ENCODE data around the gene GRB14.
A peak's percentile ranks its signal among the peaks of the same experiment; 100 is the strongest.
"Not testable (repeated sequence)": the region's sequence is repeated elsewhere in the genome, so short reads cannot be mapped to it uniquely, and the experiment has no call there.

The GRB14 gene

DNA sequence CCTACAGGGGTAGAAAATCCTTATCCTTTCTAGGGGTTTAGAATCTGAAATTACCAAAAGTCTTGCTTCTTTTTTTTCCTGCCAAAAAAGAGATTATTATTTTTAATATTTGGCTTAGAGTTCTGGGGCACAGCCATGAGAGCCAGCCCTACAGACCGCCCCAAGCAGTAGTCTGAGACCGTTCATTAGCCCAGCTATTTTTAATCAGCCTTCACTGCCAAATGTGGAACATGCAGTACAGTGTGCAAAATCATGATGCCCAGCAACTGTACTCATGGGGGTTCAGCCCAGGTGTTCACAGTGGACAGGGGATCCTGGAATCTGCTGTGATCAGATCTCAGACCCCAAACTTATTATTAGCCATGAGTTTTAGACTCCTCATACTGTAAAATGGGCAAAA lies 60.4 kb downstream of the GRB14 start:
- no peak for DNase-seq (ENCODE audit: insufficient read length, low spot score)
- FAIRE-seq = no peak

DNA sequence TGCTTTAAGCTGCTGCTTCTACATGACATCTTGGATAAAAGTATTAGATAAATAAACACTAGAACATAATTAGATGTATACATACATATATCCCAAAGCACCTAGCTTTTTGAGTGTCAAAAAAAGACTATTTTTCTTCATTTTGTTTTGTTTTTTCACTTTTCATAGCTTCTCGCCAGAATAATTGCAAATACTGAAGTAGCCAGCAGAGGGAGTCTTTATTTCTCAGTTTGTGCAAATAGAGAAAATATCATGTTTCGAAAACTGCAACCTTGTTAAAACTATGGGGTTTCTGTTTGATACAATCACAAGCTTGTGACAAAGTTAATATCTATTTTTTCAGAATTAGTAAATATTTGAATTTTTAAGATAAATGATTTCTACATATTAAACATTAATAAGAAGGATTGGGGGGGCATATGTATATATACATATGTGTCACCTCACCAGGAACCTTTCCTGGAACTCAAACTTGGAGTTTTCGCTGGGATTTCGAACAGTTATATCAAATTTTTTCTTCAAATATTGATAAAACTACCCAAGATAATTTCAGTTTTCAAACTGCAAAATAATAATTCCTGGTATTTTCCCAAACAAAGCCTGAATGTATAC lies 61.0 kb downstream of the GRB14 start:
- no peak for FAIRE-seq
- DNase-seq (ENCODE audit: insufficient read length, low spot score) = peak; percentile 11

DNA sequence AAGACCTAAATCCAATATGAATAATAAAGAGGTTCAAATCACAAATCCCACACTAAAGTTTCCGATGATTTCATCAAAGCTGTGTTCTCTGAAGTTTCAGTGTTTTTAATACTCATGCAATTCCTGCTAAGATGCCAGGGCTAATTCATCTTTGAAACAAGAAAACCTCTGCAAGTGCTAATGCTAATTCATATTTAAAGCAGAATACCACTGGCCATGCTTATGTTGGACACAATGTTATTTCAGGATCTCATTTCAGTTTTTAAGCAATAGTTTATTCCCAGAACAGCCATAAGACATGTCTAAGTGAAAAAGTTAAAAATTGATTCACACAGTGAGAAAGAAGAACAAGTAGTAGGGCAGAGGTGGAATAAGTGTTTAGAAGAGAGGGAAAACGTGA lies 62.8 kb downstream of the GRB14 start:
- FAIRE-seq (no peak), DNase-seq (ENCODE audit: insufficient read length, low spot score) (no peak)

DNA sequence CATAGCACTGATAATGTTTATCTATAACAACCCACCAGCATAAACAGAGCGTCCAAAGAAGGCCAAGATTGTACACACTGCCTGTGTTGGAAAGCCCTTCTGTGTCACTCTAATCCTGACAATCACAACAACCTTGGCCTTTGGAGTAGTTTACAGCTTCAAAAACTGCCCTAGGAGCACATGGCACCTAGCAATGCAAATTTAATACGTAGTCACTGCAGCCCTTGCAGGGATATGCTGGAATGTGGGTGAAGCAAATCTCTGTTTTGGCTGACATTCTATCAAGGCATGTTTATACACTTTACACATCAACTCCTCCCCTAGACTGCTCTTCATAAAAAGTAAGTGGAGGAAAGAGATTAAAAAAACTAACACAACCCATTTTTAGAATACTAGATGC lies 66.8 kb downstream of the GRB14 start:
- DNase-seq (ENCODE audit: insufficient read length, low spot score) = no peak
- FAIRE-seq = no peak

DNA sequence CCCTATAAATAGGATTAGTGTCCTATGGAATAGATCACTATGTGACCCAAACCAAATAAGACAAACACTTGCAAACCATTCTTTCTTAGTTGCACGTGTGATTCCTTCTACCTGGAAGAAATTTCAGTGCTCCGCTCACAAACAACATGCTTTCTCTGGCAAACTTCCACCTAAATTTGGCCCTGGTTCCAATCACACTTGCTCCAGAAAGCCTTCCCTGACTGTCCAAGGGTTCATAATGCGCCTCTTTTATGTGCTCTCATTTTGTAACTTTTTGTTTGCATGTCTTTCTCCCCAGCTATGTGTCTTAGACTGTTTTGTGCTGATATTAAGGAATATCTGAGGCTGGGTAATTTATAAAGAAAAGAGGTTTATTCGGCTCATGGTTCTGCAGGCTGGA lies 69.8 kb downstream of the GRB14 start:
- DNase-seq (ENCODE audit: insufficient read length, low spot score) = no peak
- no peak for FAIRE-seq

DNA sequence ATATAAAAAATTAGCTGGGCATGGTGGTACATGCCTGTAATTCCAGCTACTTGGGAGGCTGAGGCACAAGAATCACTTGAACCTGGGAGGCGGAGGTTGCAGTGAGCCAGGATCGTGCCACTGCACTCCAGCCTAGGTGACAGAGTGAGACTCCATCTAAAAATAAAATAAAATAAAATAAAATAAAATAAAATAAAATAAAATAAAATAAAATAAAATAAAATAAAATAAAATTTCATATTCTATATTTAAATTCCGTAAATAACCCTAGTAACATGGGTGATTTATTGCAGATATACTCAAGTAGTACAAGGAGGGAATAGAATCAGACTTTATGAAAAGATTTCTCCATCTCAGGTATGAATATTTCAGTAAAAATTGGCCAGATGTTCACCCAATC lies 71.6 kb downstream of the GRB14 start:
- not testable (repeated sequence) for DNase-seq (ENCODE audit: insufficient read length, low spot score); FAIRE-seq

DNA sequence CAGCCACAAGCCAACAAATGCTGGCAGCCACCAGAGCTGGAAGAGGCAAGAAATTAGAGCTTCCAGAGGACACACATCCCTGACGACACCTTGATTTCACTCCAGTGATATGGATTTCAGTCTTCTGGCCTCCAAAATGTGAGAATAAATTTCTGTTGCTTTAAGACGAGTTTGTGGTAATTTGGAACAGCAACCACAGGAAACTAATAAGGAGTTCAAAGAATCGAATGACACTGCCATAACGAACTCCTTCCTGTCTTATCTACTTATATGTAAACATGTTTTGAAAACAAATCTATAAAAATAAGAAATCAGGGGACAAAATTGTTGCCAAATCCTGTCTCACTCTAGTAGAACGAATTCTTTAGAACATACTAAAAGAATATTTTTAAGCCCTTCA lies 75.8 kb downstream of the GRB14 start:
- DNase-seq (ENCODE audit: insufficient read length, low spot score) (no peak), FAIRE-seq (no peak)

DNA sequence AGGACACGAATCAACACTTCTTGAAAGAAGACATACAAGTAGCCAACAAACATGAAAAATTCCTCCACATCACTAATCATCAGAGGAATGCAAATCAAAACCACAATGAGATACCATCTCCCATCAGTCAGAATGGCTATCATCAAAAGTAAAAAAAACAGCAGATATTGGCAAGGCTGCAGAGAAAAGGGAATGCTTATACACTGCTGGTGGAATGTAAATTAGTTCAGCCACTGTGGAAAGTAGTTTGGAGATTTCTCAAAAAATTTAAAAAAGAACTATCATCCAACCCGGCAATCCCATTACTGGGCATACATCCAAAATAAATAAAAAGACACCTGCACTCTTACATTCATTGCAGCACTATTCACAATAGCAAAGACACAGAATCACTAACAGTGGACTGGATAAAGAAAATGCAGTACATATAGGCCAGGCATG lies 78.7 kb downstream of the GRB14 start:
- no peak for FAIRE-seq
- no peak for DNase-seq (ENCODE audit: insufficient read length, low spot score)

DNA sequence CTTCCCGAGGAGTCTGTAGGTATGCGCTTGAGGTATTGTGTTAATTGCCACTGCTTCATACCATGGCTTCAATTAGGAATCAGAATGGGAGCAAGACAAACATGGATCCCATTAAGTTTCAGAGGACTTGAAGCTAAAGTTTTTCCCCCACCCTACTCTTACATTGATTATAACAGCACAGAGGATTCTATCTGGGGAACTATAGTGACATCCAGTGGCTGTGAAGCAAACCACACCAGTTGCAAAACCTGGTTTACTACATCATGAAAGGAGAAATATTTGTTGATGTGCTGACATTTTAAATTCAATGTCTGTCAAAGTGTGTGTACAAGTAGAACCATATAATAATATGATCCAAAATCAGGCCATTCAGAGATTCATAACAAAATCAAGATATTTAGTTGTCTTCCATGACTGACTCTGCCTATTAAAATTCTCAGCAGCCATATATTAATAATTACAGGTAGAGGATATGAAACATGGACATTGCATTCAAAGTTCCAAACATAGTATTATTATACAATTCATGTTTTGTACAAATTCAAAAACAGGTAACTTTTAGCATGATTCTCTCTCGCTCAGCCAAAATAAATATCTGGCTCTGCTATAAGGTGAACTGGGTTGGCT lies 82.9 kb downstream of the GRB14 start:
- FAIRE-seq (no peak), DNase-seq (ENCODE audit: insufficient read length, low spot score) (peak; percentile 53)

DNA sequence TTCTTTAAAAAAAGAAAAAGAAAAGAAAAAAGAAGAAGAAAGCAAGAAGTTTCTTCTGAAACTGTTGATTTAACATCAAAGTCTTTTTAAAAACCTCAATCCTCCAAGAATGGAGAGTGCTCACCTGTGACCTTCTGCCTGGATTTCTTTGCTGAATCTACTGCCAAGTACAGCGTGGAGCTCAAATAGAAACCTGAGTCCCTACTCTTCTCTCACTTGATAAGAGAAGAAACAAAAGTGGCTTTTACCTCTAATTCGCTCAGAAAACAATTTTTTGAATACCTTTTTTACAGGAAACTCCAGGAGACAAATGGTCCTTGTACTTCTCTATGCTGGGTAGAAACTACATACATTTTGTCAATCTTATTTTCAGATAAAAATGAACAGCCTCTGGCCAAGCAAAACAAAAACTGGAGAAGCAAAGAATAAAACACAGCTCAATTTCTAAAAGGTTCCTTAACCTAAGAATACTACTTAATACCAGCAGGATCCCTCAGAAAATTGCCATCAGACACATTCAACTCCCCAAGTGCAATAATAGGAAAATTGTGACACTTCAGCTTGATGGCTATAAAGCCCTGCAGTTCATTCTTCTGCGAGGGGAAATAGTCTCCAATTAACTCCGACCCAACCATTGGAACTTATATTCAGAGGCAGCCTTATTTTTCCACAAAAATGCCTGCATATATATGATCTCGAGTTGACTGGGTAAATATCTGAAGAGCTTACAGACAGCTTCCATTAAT lies 85.8 kb downstream of the GRB14 start:
- DNase-seq (ENCODE audit: insufficient read length, low spot score) (no peak), FAIRE-seq (no peak)

DNA sequence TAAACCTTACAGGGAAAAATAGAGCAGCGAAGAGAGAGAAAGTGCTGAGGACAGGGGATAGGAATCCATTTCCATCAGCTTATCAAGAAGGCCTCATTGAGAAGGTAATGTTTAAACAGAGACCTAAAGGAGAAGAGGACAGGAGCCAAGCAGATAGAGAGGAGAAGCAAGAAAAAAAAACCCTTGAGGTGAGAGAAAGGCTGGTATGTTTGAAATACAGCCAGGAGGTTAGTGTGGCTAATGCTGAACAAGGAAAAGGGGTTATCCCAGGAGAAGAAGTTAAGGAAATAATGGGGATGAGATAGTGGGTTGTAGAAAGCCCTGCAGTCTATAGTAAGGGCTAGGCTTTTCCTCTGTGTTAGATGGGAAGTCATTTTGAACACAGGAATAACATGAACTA lies 90.8 kb downstream of the GRB14 start:
- FAIRE-seq = no peak
- DNase-seq (ENCODE audit: insufficient read length, low spot score) = no peak

DNA sequence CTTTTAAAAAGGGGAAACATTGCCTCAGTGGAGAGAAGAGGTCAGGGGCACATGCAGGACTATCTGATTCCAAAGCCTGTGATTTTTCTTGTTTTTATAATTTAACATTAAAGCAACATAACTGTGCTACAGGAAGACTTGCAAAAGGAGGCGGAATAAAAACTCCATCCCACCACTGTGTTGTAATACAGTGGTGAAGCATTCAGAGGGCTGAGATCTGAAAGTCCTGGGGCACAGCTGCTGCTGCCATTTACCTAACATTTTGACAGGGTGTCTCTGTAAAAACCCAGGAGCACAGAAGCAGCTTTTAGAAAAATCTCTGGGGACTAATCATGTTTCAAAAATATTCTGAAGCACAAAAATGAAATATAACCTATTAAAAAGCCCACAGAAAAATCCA lies 97.6 kb downstream of the GRB14 start:
- no peak for FAIRE-seq
- DNase-seq (ENCODE audit: insufficient read length, low spot score) = no peak

DNA sequence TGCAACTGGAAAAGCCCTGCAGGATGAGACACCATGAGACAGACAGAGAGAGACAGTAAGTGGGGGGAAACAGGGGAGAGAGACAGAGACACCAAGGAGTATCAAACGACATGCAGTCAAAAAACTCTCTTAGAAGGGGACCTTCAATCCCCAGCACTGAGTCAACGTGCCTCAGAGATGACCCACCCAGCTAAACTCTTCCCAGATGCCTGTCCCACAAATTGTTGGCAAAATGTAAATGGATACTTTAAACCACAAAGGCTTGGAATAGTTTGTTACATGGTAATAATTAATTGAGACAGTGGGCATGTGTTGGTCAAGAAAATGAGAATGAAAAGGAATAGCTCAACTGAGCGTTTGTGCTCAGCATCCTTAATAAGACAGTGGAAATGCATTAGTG lies 98.3 kb downstream of the GRB14 start:
- no peak for DNase-seq (ENCODE audit: insufficient read length, low spot score)
- no peak for FAIRE-seq

DNA sequence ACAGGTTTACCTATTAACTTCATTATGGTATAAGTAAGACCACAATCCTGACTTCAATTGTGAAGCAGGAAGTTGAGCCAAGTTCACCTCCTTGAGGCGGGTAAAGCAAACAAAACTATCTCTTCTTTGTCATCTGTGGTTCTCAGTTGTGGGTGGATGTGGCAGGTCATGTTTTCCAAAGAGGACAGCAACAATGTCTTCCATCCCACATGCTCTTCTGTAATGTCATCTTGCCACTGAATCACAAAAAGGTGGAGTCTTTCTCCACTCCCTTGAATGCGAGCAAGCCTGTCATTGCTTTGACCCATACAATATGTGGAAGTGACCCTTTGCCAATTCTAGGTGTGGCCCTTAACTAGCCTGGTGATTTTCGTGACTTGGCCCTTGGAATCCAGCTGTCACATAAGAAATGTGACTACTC lies 98.7 kb downstream of the GRB14 start:
- no peak for DNase-seq (ENCODE audit: insufficient read length, low spot score)
- FAIRE-seq = no peak

DNA sequence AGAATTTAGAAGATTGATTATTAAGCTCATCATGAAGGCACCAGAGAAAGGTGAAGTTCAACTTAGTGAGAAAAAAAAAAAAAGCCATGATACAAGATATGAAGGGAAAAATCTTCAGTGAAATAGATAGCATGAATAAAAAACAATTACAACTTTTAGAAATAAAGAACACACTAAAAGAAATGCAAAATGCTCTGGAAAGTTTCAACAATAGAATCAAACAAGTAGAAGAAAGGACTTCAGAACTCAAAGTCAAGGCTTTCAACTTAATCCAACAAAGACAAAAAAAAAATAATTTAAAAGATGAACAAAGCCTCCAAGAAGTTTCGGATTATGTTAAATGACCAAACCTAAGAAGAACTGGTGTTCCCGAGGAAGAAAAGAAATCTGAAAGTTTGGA lies 105.5 kb downstream of the GRB14 start:
- no peak for DNase-seq (ENCODE audit: insufficient read length, low spot score)
- FAIRE-seq = no peak

DNA sequence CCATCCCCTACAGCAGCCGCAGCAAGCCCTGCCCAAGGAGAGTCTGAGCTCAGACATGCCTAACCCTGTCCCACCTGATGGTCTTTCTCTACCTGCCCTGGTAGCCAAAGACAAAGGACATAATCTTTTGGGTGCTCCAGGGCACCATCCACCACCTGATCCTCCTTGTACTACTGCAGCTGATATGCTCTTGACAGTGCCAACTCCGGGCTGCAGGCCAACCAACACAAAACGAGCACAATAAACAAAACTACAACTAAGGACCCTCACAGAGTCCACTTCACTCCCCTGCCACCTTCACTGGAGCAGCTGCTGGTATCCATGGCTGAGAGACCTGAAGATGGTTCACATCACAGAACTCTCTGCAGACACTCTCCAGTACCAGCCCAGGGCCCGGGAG lies 106.3 kb downstream of the GRB14 start:
- FAIRE-seq = no peak
- DNase-seq (ENCODE audit: insufficient read length, low spot score) = no peak

DNA sequence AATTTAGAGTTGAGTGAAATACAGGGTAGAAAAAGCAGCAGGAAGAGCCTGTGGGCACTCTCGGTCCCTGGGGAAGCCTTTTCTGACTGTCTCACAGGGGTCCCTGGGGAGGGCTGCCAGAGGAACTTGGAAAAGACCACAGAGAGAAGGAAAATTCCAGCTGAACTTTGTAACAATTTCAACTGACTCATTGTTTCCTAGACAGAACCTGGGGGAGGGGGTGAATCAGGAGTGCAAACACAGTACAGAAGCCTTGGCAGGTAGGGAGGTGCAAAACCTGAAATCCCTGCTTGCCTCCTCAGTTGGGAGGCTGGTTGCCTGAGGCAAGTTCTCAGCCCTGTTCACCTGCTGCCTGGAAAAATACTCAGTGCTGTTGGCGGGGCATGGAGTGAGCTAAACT lies 106.8 kb downstream of the GRB14 start:
- no peak for FAIRE-seq
- DNase-seq (ENCODE audit: insufficient read length, low spot score) = no peak

DNA sequence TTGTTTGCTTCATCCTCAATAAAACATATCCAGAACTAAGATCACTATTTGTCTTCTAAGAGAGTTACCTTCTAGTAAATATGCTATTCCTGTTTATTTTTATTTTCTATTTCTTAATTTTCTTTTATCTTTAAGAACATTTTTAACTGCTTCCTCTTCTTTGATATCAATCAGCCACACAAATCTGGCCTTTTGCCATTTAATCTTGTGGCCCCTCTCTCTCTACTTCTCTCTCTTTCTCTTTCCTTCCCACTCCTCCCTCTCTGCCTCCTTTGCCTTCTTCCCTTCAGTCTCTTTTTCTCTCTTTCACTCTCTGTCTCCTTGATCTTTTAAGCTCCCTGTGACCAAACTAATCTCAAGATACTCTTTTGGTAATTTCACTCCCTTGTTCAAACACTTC lies 108.4 kb downstream of the GRB14 start:
- FAIRE-seq = no peak
- no peak for DNase-seq (ENCODE audit: insufficient read length, low spot score)

DNA sequence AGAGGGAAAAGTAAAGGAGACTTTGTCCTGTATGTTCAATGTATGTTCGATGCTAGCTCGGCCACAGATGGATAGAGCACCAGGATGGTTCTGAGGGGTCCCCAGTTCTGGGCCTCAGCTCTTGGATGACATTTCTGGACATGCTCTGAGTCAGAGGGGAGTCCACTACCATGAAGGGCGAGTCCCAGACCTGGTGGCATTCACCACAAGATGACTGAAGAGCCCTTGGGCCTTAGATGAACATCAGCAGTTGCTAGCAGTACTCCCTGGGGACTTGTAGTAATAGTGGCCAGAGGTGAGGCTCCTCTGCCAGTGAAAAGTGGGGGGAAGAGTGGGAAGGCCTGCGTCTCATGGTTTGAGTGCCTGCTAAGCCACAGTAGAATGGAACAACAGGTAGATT lies 109.5 kb downstream of the GRB14 start:
- DNase-seq (ENCODE audit: insufficient read length, low spot score) (no peak), FAIRE-seq (no peak)

DNA sequence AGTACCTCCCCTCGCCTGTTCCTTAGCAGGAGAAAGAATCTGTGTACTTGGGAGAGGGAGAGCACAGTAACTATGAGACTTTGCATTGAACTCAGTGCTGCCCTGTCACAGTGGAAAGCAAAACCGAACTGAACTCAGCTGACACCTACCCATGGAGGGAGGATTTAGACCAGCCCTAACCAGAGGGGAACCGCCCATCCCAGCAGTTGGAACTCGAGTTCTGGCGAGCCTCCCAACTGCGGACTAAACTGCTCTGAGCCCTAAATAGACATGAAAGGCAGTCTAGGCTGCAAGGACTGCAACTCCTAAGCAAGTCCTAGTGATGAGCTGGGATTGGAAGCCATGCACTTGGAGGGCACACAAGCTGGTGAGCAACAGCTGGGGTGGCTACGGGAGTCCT lies 110.4 kb downstream of the GRB14 start:
- DNase-seq (ENCODE audit: insufficient read length, low spot score) = no peak
- no peak for FAIRE-seq

DNA sequence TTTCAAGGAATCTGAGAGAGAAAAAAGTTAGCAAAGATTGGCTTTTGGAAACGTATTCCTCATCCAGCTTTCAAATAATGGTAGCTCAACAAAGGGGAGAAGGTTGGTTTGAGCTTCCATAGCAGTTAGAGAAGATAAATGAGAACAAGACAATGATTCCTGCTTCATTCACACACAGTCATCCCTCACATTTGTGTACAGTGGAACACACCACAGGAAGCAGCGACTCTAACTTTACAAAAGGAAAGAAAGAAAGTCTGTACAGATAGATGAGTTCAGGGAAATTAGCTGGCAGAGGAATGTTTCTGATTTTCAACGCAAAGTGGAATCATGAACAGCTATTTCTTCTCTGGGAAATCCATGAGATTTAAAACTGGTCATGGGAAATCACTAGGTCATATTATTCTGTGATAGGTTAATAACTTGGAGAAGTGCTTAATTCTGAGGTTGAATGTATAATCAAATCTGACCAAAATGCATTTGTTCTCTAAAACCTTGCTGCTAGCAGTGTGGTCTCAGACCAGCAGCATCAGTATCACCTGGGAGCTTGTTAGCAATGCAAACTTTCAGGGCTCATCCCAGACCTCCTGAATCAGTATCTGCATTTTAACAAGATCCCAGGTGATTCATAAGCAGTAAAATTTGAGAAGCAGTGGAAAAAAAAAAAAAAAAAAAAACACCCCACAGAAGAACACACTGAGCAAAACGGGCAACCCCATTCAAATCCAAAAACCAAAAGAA lies 112.0 kb downstream of the GRB14 start:
- DNase-seq (ENCODE audit: insufficient read length, low spot score) (no peak), FAIRE-seq (no peak)

DNA sequence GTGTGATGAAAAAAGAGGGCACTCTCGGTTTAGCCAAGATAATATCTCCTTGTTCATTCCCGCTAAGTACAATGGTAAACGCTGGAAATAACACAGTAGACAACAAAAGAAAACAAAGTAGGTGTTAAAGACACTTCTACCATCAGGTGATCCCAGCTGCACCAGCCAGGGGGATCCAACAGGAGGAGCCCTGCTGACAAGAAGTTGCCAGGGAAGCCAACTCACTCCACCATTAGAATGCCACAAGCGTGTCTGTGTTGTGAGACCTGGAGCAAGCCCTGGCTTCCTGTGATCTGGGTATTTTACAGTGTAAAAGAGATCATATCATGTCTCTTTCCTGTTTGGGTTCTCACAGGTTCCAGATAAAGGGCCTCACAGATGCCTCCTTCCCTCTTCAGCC lies 117.0 kb downstream of the GRB14 start:
- FAIRE-seq = no peak

More for the DNA sequence above, 117.0 kb downstream of the GRB14 start:
- no peak for DNase-seq (ENCODE audit: insufficient read length, low spot score)

Measured in HTR-8/SVneo (cell line).